H1 (cell line): ENCODE results near the gene KBTBD12. TPM values are rescaled to one million over a fixed set of nuclear protein-coding genes. Genes with fewer than 3 reads are reported as not detected.

Experiments
- CTCF ChIA-PET: fragments of 300-600 bp; sonication (Branson Sonifier 250); formaldehyde crosslinking; loops from one replicate; lab custom pipeline; 2021; ENCODE audit not compliant: partially characterized antibody; lab: Charles Lee
- POLR2A ChIA-PET: fragments of 300-600 bp; sonication (Branson Sonifier 250); formaldehyde crosslinking; loops from one replicate; lab custom pipeline; 2021; ENCODE audit warnings: inconsistent platforms; ENCODE audit not compliant: partially characterized antibody; lab: Charles Lee
- DNase-seq, 2 experiments: peaks; one replicate each; pipeline versions ENCODE4 v3.0.0 to v3.0.0-alpha.2; 2010 to 2022; ENCODE audit warnings: low spot score in 2 of 2, low read depth in 1 of 2, mixed read lengths in 1 of 2
- FAIRE-seq: peaks from 2 replicates; lab custom pipeline; 2011; peaks lifted over from hg19 to GRCh38; lab: Jason Lieb, UNC
- H2AFZ ChIP-seq: 2 replicates; pipeline ENCODE4 v1.8.1; 2012; ENCODE audit warnings: low read length, inconsistent platforms
- H2AK5ac ChIP-seq: 2 replicates; pipeline ENCODE4 v1.6.1; 2013; ENCODE audit warnings: low read depth, low read length
- H2BK120ac ChIP-seq: replicated peaks from 2 replicates; pipeline ENCODE3; 2013; ENCODE audit warnings: low read depth, low read length, inconsistent platforms
- H2BK12ac ChIP-seq: 2 replicates; pipeline ENCODE4 v1.6.1; 2013; ENCODE audit warnings: low read depth, low read length
- H2BK15ac ChIP-seq: 2 replicates; pipeline ENCODE4 v1.6.1; 2013; ENCODE audit warnings: low read length
- H2BK20ac ChIP-seq: 2 replicates; pipeline ENCODE4 v1.6.1; 2013; ENCODE audit warnings: low read length
- H2BK5ac ChIP-seq: 2 replicates; pipeline ENCODE4 v1.6.1; 2013; ENCODE audit warnings: low read depth, low read length
- H3K14ac ChIP-seq: 2 replicates; pipeline ENCODE4 v1.6.1; 2013; ENCODE audit warnings: inconsistent platforms; ENCODE audit not compliant: insufficient read length
- H3K18ac ChIP-seq: 2 replicates; pipeline ENCODE4 v1.6.1; 2013; ENCODE audit warnings: low read length; ENCODE audit errors: extremely low read depth
- H3K23ac ChIP-seq: 2 replicates; pipeline ENCODE4 v1.6.1; 2013; ENCODE audit warnings: inconsistent platforms; ENCODE audit not compliant: insufficient read length
- H3K23me2 ChIP-seq: 2 replicates; pipeline ENCODE4 v1.6.1; 2013; ENCODE audit warnings: low read depth, low read length
- H3K27ac ChIP-seq: 2 replicates; pipeline ENCODE4 v1.6.1; 2011; ENCODE audit warnings: low read depth, low read length, inconsistent platforms
- H3K27me3 ChIP-seq, 4 experiments: replicated peaks in 1 of 4; 1 replicate in 1 of 4; 2 replicates in 3 of 4; pipeline versions ENCODE4 v1.6.1 to v1.8.1; 2011 to 2013; ENCODE audit warnings: low read length in 3 of 4, mild to moderate bottlenecking in 3 of 4, inconsistent platforms in 2 of 4, mixed read lengths in 2 of 4, moderate library complexity in 1 of 4; ENCODE audit not compliant: control insufficient read depth in 3 of 4, insufficient read depth in 3 of 4; ENCODE audit errors: extremely low read depth in 1 of 4
- H3K36me3 ChIP-seq, 4 experiments: 2 replicates each; pipeline versions ENCODE4 v1.6.1 to v1.8.1; 2011 to 2013; ENCODE audit warnings: mild to moderate bottlenecking in 4 of 4, low read length in 3 of 4, moderate library complexity in 2 of 4, control low read depth in 1 of 4, inconsistent platforms in 1 of 4; ENCODE audit not compliant: insufficient read depth in 4 of 4, control insufficient read depth in 2 of 4
- H3K4ac ChIP-seq: replicated peaks from 2 replicates; pipeline ENCODE3; 2013; ENCODE audit warnings: low read length, low read depth, mixed read lengths, inconsistent platforms; ENCODE audit not compliant: insufficient read length
- H3K4me1 ChIP-seq, 4 experiments: replicated peaks in 1 of 4; 1 replicate in 1 of 4; 2 replicates in 3 of 4; pipeline versions ENCODE4 v1.6.1 to v1.8.1; 2011 to 2013; ENCODE audit warnings: low read length in 3 of 4, inconsistent platforms in 2 of 4, mixed read lengths in 1 of 4; ENCODE audit not compliant: insufficient read depth in 4 of 4, control insufficient read depth in 3 of 4
- H3K4me2 ChIP-seq, 2 experiments: 2 replicates each; pipeline versions ENCODE4 v1.6.1 to v1.8.1; 2011 to 2013; ENCODE audit warnings: low read depth in 2 of 2, low read length in 2 of 2, control low read depth in 1 of 2, inconsistent platforms in 1 of 2, mild to moderate bottlenecking in 1 of 2; ENCODE audit not compliant: insufficient read depth in 1 of 2
- H3K4me3 ChIP-seq, 4 experiments: fragments of 200-600, 300-600 bp in 1 of 4; sonication (generic), shearing (Covaris generic), sonication (Bioruptor Twin) in 1 of 4; 2 replicates each; pipeline versions ENCODE4 v1.5.1 to v1.8.1; 2011 to 2016; ENCODE audit warnings: low read length in 4 of 4, low read depth in 3 of 4, control low read depth in 2 of 4, inconsistent platforms in 2 of 4, mild to moderate bottlenecking in 2 of 4, mixed read lengths in 1 of 4, moderate library complexity in 1 of 4; ENCODE audit not compliant: insufficient read depth in 2 of 4; ENCODE audit errors: extremely low read depth in 1 of 4
- H3K56ac ChIP-seq: replicated peaks from 2 replicates; pipeline ENCODE3; 2013; ENCODE audit warnings: low read depth, mild to moderate bottlenecking, mixed read lengths, low read length, inconsistent platforms; ENCODE audit not compliant: insufficient read length
- H3K79me1 ChIP-seq: 2 replicates; pipeline ENCODE4 v1.6.1; 2013; ENCODE audit warnings: low read depth, low read length, control low read depth
- H3K79me2 ChIP-seq, 2 experiments: 2 replicates each; pipeline versions ENCODE4 v1.6.1 to v1.8.1; 2012 to 2013; ENCODE audit warnings: low read length in 2 of 2, mild to moderate bottlenecking in 2 of 2, inconsistent platforms in 1 of 2; ENCODE audit not compliant: insufficient read depth in 2 of 2, control insufficient read depth in 1 of 2
- H3K9ac ChIP-seq, 4 experiments: replicated peaks in 1 of 4; 1 replicate in 1 of 4; 2 replicates in 3 of 4; pipeline versions ENCODE4 v1.6.1 to v1.8.1; 2011 to 2013; ENCODE audit warnings: low read depth in 3 of 4, low read length in 3 of 4, control low read depth in 2 of 4, mild to moderate bottlenecking in 2 of 4, moderate library complexity in 2 of 4, inconsistent platforms in 1 of 4; ENCODE audit errors: extremely low read depth in 1 of 4
- H3K9me3 ChIP-seq, 2 experiments: 2 replicates each; pipeline versions ENCODE4 v1.6.1 to v1.8.1; 2012 to 2013; ENCODE audit warnings: mild to moderate bottlenecking in 2 of 2, moderate library complexity in 2 of 2, control low read depth in 1 of 2, inconsistent platforms in 1 of 2, low read depth in 1 of 2, low read length in 1 of 2, mixed read lengths in 1 of 2; ENCODE audit not compliant: insufficient read depth in 2 of 2
- H4K20me1 ChIP-seq, 2 experiments: replicated peaks in 1 of 2; 2 replicates each; pipeline versions ENCODE3 to v1.8.1; 2011 to 2013; ENCODE audit warnings: inconsistent platforms in 2 of 2, low read length in 2 of 2, mild to moderate bottlenecking in 1 of 2; ENCODE audit not compliant: insufficient read depth in 2 of 2, control insufficient read depth in 1 of 2
- H4K5ac ChIP-seq: 2 replicates; pipeline ENCODE4 v1.6.1; 2013; ENCODE audit warnings: low read length, low read depth, mixed read lengths, inconsistent platforms; ENCODE audit not compliant: insufficient read length
- H4K8ac ChIP-seq: 2 replicates; pipeline ENCODE4 v1.8.0; 2013; ENCODE audit warnings: mild to moderate bottlenecking, moderate library complexity, low read length, inconsistent platforms; ENCODE audit not compliant: insufficient read depth; ENCODE audit errors: extremely low read depth
- H4K91ac ChIP-seq: replicated peaks from 2 replicates; pipeline ENCODE3; 2013; ENCODE audit warnings: low read length, mixed read lengths, inconsistent platforms; ENCODE audit not compliant: insufficient read length
- BRCA1 ChIP-seq: IDR thresholded peaks from 2 replicates; pipeline ENCODE4 v1.6.1; 2012; ENCODE audit warnings: low read depth, low read length, improper control_type of control experiment
- CBX8 ChIP-seq: fragments of 300-800, 300-1000 bp; sonication (generic); IDR thresholded peaks from 2 replicates; pipeline ENCODE4 v1.7.1; 2016; ENCODE audit warnings: low read depth, low read length, borderline replicate concordance
- CEBPB ChIP-seq: IDR thresholded peaks from 2 replicates; pipeline ENCODE4 v1.6.1; 2012; ENCODE audit warnings: low read depth, low read length
- E2F6 ChIP-seq: IDR thresholded peaks from 2 replicates; pipeline ENCODE4 v1.6.1; 2012; ENCODE audit warnings: inconsistent platforms
- EP300 ChIP-seq, 2 experiments: IDR thresholded peaks; 1 replicate in 1 of 2; 2 replicates in 1 of 2; pipeline ENCODE4 v1.6.1; 2011 to 2012; ENCODE audit warnings: low read depth in 2 of 2, low read length in 2 of 2, mild to moderate bottlenecking in 2 of 2, borderline replicate concordance in 1 of 2, inconsistent platforms in 1 of 2, moderate library complexity in 1 of 2
- MAFK ChIP-seq: IDR thresholded peaks from 2 replicates; pipeline ENCODE4 v1.6.1; 2012; ENCODE audit warnings: low read depth, mild to moderate bottlenecking, improper control_type of control experiment, low read length
- RBBP5 ChIP-seq: IDR thresholded peaks from 2 replicates; pipeline ENCODE4 v1.7.1; 2012; ENCODE audit warnings: low read depth, mild to moderate bottlenecking, inconsistent platforms, low read length, moderate library complexity, borderline replicate concordance
- SAP30 ChIP-seq: fragments of 300-600 bp; sonication (generic); IDR thresholded peaks from 2 replicates; pipeline ENCODE4 v1.7.1; 2012; ENCODE audit warnings: low read length, moderate library complexity, mild to moderate bottlenecking, inconsistent platforms; ENCODE audit not compliant: insufficient read depth, insufficient replicate concordance
- SIX5 ChIP-seq: IDR thresholded peaks from 2 replicates; pipeline ENCODE4 v1.6.1; 2011; ENCODE audit warnings: mild to moderate bottlenecking, low read depth, low read length
- SP1 ChIP-seq: IDR thresholded peaks from 2 replicates; pipeline ENCODE4 v1.6.1; 2011; ENCODE audit warnings: low read depth, low read length
- SP2 ChIP-seq: IDR thresholded peaks from 2 replicates; pipeline ENCODE4 v1.6.1; 2012; ENCODE audit warnings: mild to moderate bottlenecking, low read length, inconsistent platforms
- SP4 ChIP-seq: IDR thresholded peaks from 2 replicates; pipeline ENCODE4 v1.6.1; 2012; ENCODE audit warnings: low read length, inconsistent platforms
- TAF1 ChIP-seq: IDR thresholded peaks from 2 replicates; pipeline ENCODE4 v1.6.1; 2011; ENCODE audit warnings: mild to moderate bottlenecking, low read depth, low read length
- WGBS, 2 experiments: shearing (Covaris generic) in 1 of 2; methylation state at CpG; one replicate each; pipeline versions ENCODE4 v1.1.6 to v1.1.7; 2013 to 2015; ENCODE audit warnings: low lambda C conversion rate in 2 of 2, mixed read lengths in 2 of 2, inconsistent platforms in 1 of 2, low coverage in 1 of 2, missing lambda C conversion rate in 1 of 2; ENCODE audit not compliant: insufficient replicate concordance in 2 of 2, insufficient coverage in 1 of 2, insufficient read length in 1 of 2; ENCODE audit errors: extremely low coverage in 1 of 2, missing lambda C conversion rate in 1 of 2; 5-methylcytosine and 5-hydroxymethylcytosine counted together
- polyA plus RNA-seq, 7 experiments: library from polyadenylated mRNA; depleted of rRNA in 3 of 7; stranded (reverse) in 5 of 7; unstranded in 2 of 7; fragments of >200 nt in 5 of 7; fragments of 200-250 nt in 2 of 7; gene quantifications; 1 replicate in 5 of 7; 2 replicates in 1 of 7; 4 replicates in 1 of 7; pipeline versions ENCODE4 v1.2.1 to v1.2.3, GENCODE V29; 2011 to 2013; ENCODE audit warnings: missing spikeins in 2 of 7, mixed read lengths in 2 of 7
- total RNA-seq: library from RNA; stranded (reverse); fragmentation: NEBNext Ultra II Directional; extraction: Animal tissue kit (Norgen Biotek cat#: 25700); gene quantifications from 2 replicates; pipeline ENCODE4 v1.2.1, GENCODE V29; 2021

KBTBD12 gene
- total and polyA plus RNA-seq, 2 of the 8 experiments (the other 6 are each of a cell fraction or from before 2014, with no cell fraction given) = 0.33 to 0.63 TPM

GRCh38 chr3:127886231-127886955 is 28.6 kb upstream of the KBTBD12 start:
- no peak for DNase-seq
- no peak overlapping the region for H4K91ac ChIP-seq
- H2AFZ ChIP-seq = no peak overlapping the region
- H3K4me3 ChIP-seq = no peak overlapping the region
- no peak for FAIRE-seq
- H2AK5ac ChIP-seq = no peak overlapping the region
- no peaks in the 10 kb centered on the region for H3K9me3 ChIP-seq
- no peaks in the 10 kb centered on the region for H3K23me2 ChIP-seq
- peaks cover 0 to 3% (median 1%) of the 10 kb centered on the region in 4 experiments; a peak in 3 of 7 replicates for H3K4me1 ChIP-seq
- H3K14ac ChIP-seq = no peak overlapping the region
- POLR2A ChIA-PET = no interaction called here
- H3K27me3 ChIP-seq = no peaks in the 10 kb centered on the region; a peak in 1 of 7 replicates
- H3K79me1 ChIP-seq = no peaks in the 10 kb centered on the region
- no peak overlapping the region; the same call in 1 of the 2 replicates for H4K8ac ChIP-seq
- CTCF ChIA-PET = interaction anchor here (0.8 kb wide), 1 partner anchor 13 kb away, joined by 3 read pairs; no protein-coding TSS in a partner anchor
- H3K4ac ChIP-seq = no peak overlapping the region
- no peak overlapping the region for H2BK15ac ChIP-seq
- no peak overlapping the region for H3K9ac ChIP-seq
- H3K36me3 ChIP-seq = no peaks in the 10 kb centered on the region
- H2BK12ac ChIP-seq = no peak overlapping the region
- WGBS, 2 experiments = 96% methylated on average over 9 of the region's 9 CpGs; no CpG with 5 or more reads in 1 of the 2 experiments
- no peak overlapping the region for H3K23ac ChIP-seq
- H3K27ac ChIP-seq = no peak overlapping the region
- H4K5ac ChIP-seq = no peak overlapping the region
- H2BK20ac ChIP-seq = no peak overlapping the region
- H2BK120ac ChIP-seq = no peak overlapping the region
- H3K4me2 ChIP-seq = no peak overlapping the region
- H2BK5ac ChIP-seq = no peak overlapping the region
- no peaks in the 10 kb centered on the region for H3K79me2 ChIP-seq
- no peak overlapping the region for H3K56ac ChIP-seq
- H3K18ac ChIP-seq = no peak overlapping the region
- no peaks in the 10 kb centered on the region for H4K20me1 ChIP-seq
- TF ChIP-seq SP1 = no peak
- no peak for TF ChIP-seq EP300 (IDR thresholded peaks at IDR 0.05; ENCODE audit: borderline replicate concordance in 1 of 2, low read depth in 2 of 2, low read length in 2 of 2)
- TF ChIP-seq SP2 = no peak
- no peak for TF ChIP-seq BRCA1
- no peak for TF ChIP-seq MAFK
- no peak for TF ChIP-seq CEBPB
- TF ChIP-seq SIX5 = no peak
- no peak for TF ChIP-seq E2F6
- no peak for TF ChIP-seq CBX8
- no peak for TF ChIP-seq SAP30
- no peak for TF ChIP-seq RBBP5
- TF ChIP-seq TAF1 = no peak
- TF ChIP-seq SP4 = no peak
